ENCODE measurements around the gene TSPAN12.

GRCh38 chr7:120760851-120761250 is 97.1 kb downstream of the TSPAN12 start:
- TF ChIP-seq EZH2 (IDR thresholded peaks at IDR 0.05; ENCODE audit: borderline replicate concordance, insufficient read depth, low read length, poor library complexity, severe bottlenecking) = no peak
- TF ChIP-seq CTCF (IDR thresholded peaks at IDR 0.05; ENCODE audit: poor library complexity, severe bottlenecking) = no peak
- no peak for TF ChIP-seq POLR2AphosphoS5 (IDR thresholded peaks at IDR 0.05)
